HepG2 (cell line): ENCODE measurements around the gene C4B. TPM values are rescaled to one million over a fixed set of nuclear protein-coding genes. Genes with fewer than 3 reads are reported as not detected.

Source experiments
- AFF4 ChIP-seq: sonication (generic); formaldehyde crosslinking; IDR thresholded peaks from 2 replicates; pipeline ENCODE4 v1.4.0; 2020; ENCODE audit warnings: missing genetic modification reagents
- BCL3 ChIP-seq: sonication (generic); formaldehyde crosslinking; IDR thresholded peaks from 2 replicates; pipeline ENCODE4 v1.5.1; 2020; ENCODE audit warnings: mild to moderate bottlenecking, missing genetic modification reagents, moderate library complexity
- CENPT ChIP-seq: sonication (generic); formaldehyde crosslinking; IDR thresholded peaks from 2 replicates; pipeline ENCODE4 v1.8.0; 2022; ENCODE audit warnings: low read depth, mild to moderate bottlenecking, moderate library complexity, missing genetic modification reagents
- DMTF1 ChIP-seq: sonication (generic); formaldehyde crosslinking; IDR thresholded peaks from 2 replicates; pipeline ENCODE4 v1.4.0; 2020; ENCODE audit warnings: mild to moderate bottlenecking, missing genetic modification reagents
- GLI4 ChIP-seq: sonication (generic); formaldehyde crosslinking; IDR thresholded peaks from 2 replicates; pipeline ENCODE4 v1.5.1; 2020; ENCODE audit warnings: missing genetic modification reagents, mild to moderate bottlenecking, moderate library complexity, borderline replicate concordance
- NCOA5 ChIP-seq: sonication (generic); formaldehyde crosslinking; IDR thresholded peaks from 2 replicates; pipeline ENCODE4 v1.4.0; 2020; ENCODE audit warnings: missing genetic modification reagents
- PAX8 ChIP-seq: sonication (generic); formaldehyde crosslinking; IDR thresholded peaks from 2 replicates; pipeline ENCODE4 v1.8.0; 2022; ENCODE audit warnings: mild to moderate bottlenecking, missing genetic modification reagents, borderline replicate concordance
- SNAPC5 ChIP-seq: sonication (generic); formaldehyde crosslinking; IDR thresholded peaks from 2 replicates; pipeline ENCODE4 v1.8.1; 2023; ENCODE audit warnings: mild to moderate bottlenecking, missing genetic modification reagents, borderline replicate concordance
- U2AF1 ChIP-seq: fragments of 200-400 bp; formaldehyde crosslinking; optimal IDR thresholded peaks from 2 replicates; pipeline ENCODE3; 2017; ENCODE audit warnings: mild to moderate bottlenecking, low read depth, low read length
- WIZ ChIP-seq: sonication (generic); formaldehyde crosslinking; IDR thresholded peaks from 2 replicates; pipeline ENCODE4 v1.5.1; 2020; ENCODE audit warnings: mild to moderate bottlenecking, missing genetic modification reagents
- ZBTB37 ChIP-seq: sonication (generic); formaldehyde crosslinking; IDR thresholded peaks from 2 replicates; pipeline ENCODE4 v1.4.0; 2020; ENCODE audit warnings: mild to moderate bottlenecking, missing genetic modification reagents
- ZFP90 ChIP-seq: sonication (generic); formaldehyde crosslinking; IDR thresholded peaks from 2 replicates; pipeline ENCODE4 v1.8.0; 2022; ENCODE audit warnings: missing genetic modification reagents, mild to moderate bottlenecking, inconsistent platforms, borderline replicate concordance
- ZNF737 ChIP-seq: sonication (generic); formaldehyde crosslinking; IDR thresholded peaks from 2 replicates; pipeline ENCODE4 v1.5.0; 2020; ENCODE audit warnings: missing genetic modification reagents, mild to moderate bottlenecking, borderline replicate concordance
- ZNF773 ChIP-seq: sonication (generic); formaldehyde crosslinking; IDR thresholded peaks from 2 replicates; pipeline ENCODE4 v1.4.0; 2020; ENCODE audit warnings: missing genetic modification reagents, borderline replicate concordance
- ZXDC ChIP-seq: sonication (generic); formaldehyde crosslinking; IDR thresholded peaks from 2 replicates; pipeline ENCODE4 v1.5.0; 2020; ENCODE audit warnings: mild to moderate bottlenecking, missing genetic modification reagents
- polyA plus RNA-seq, 8 experiments: library from polyadenylated mRNA; depleted of rRNA in 3 of 8; stranded (reverse) in 7 of 8; unstranded in 1 of 8; fragments of >200 nt; fragmentation: Illumina TruSeq in 4 of 8; extraction: Trizol in 4 of 8; gene quantifications; 2 replicates each; pipeline versions ENCODE4 v1.2.1 to v1.2.3, GENCODE V29; 2011 to 2016; ENCODE audit warnings: low read depth in 4 of 8, missing spikeins in 1 of 8, mixed read lengths in 1 of 8; ENCODE audit not compliant: insufficient read depth in 1 of 8
- total RNA-seq, 5 experiments: library from RNA; depleted of rRNA; stranded (reverse); fragments of >200 nt; fragmentation: Illumina TruSeq; extraction: Trizol; gene quantifications; 2 replicates each; pipeline ENCODE4 v1.2.3, GENCODE V29; 2016; ENCODE audit warnings: low read depth in 1 of 5

C4B gene
- total and polyA plus RNA-seq, 2 of the 13 experiments (the other 11 are each of a cell fraction or from before 2014, with no cell fraction given) = 167 to 538 TPM

GRCh38 chr6:31971279-31971992, 43.2 kb upstream of the C4B start (continued):
- no peak for TF ChIP-seq SNAPC5 (CRISPR knock-in tag)
- peak; percentile 70 for TF ChIP-seq U2AF1
- TF ChIP-seq WIZ (CRISPR knock-in tag) = no peak
- peak; percentile 48; the same call in 1 of the 2 replicates for TF ChIP-seq ZXDC (CRISPR knock-in tag)
- TF ChIP-seq ZFP90 (CRISPR knock-in tag) = peak; percentile 39; the same call in 1 of the 2 replicates
- 0 out of 2 replicates have a peak, but pooled peaks have one; percentile 9 for TF ChIP-seq DMTF1 (CRISPR knock-in tag)
- peak; percentile 21; the same call in 1 of the 2 replicates for TF ChIP-seq CENPT
- 0 out of 2 replicates have a peak, but pooled peaks have one; percentile 7 for TF ChIP-seq ZNF773 (CRISPR knock-in tag)
- TF ChIP-seq GLI4 (CRISPR knock-in tag) = peak; percentile 56; the same call in 1 of the 2 replicates
- peak; percentile 11; the same call in 1 of the 2 replicates for TF ChIP-seq BCL3
- 0 out of 2 replicates have a peak, but pooled peaks have one; percentile 4 for TF ChIP-seq ZBTB37 (CRISPR knock-in tag)
- TF ChIP-seq AFF4 = no peak
- TF ChIP-seq NCOA5 (CRISPR knock-in tag) = no peak
- 0 out of 2 replicates have a peak, but pooled peaks have one; percentile 5 for TF ChIP-seq PAX8 (CRISPR knock-in tag)
- TF ChIP-seq ZNF737 (CRISPR knock-in tag) = 0 out of 2 replicates have a peak, but pooled peaks have one; percentile 36
